Stimulated activated CD4-positive, alpha-beta T cell treated with anti-CD3 and anti-CD28 coated beads, Interleukin-12 subunit alpha, Interleukin-12 subunit beta, amount 100 ng/mL, for 48 hours (primary cell): ENCODE results near the gene STAT5A.
"Not testable (repeated sequence)": the region's sequence is repeated elsewhere in the genome, so short reads cannot be mapped to it uniquely, and the experiment has no call there.

ENCODE experiments used
- DNase-seq, 3 donors: peaks; one replicate each; pipeline ENCODE4 v3.0.0-alpha.2; 2020; ENCODE audit warnings: low read depth in 2 of 3, low spot score in 1 of 3

Gene STAT5A

DNA sequence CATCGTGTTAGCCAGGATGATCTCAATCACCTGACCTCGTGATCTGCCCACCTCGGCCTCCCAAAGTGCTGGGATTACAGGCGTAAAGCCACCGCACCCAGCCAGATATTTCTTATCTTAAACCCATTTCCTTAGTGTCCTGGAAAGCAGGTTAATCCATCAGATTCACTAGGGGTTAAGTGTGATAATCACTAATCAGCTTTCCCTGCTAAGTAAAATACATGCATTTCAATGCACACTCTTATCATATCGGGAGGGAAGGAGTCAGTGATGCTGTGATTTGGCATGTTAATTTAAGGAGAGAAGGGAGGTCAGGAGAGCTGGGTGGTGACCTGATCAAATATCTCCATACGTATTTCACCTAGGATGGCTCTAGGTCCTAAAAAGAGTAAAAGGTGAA lies 70.8 kb downstream of the STAT5A start:
- DNase-seq, result no peak

DNA sequence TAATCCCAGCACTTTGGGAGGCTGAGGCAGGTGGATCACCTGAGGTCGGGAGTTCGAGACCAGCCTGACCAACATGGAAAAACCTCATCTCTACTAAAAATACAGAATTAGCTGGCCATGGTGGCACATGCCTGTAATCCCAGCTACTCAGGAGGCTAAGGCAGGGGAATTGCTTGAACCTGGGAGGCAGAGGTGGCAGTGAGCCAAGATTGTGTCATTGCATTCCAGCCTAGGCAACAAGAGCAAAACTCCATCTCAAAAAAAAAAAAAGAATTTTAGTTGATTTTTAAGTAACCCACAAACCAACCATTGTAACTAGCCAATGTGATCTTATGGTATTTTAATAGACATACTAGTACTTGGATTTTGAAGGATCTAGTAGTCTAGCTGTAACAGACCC lies 72.1 kb downstream of the STAT5A start:
- not testable (repeated sequence) for DNase-seq
